ENCODE data around the gene PRDX1.
A peak's percentile ranks its signal among the peaks of the same experiment; 100 is the strongest.
"Not testable (repeated sequence)": the region's sequence is repeated elsewhere in the genome, so short reads cannot be mapped to it uniquely, and the experiment has no call there.

The PRDX1 gene

GRCh38 chr1:45535988-45536766 is 14.5 kb upstream of the PRDX1 start:
- no peak for DNase-seq (ENCODE audit: low read depth)

GRCh38 chr1:45531873-45532272 is 10.2 kb upstream of the PRDX1 start:
- DNase-seq (ENCODE audit: low read depth): no peak

DNA sequence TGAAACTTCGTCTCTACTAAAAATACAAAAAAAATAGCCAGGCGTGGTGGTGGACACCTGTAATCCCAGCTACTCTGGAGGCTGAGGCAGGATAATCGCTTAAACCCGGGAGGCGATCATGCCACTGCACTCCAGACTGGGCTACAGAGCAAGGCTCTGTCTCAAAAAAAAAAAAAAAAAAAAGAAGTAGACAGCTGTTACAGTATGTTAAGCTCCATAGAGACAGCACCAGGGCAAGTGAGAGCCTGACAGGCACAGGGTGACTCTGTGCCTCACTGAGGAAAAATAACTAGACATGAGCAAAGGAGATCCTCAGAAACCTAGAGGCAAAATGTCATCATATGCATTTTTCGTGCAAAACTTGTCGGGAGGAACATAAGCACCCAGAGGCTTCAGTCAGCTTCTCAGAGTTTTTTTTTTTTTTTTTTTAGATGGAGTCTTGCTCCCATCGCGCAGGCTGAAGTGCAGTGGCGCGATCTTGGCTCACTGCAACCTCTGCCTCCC is 9.0 kb upstream of the PRDX1 start:
- no peak for DNase-seq (ENCODE audit: low read depth)

GRCh38 chr1:45526135-45526644 is 4.5 kb upstream of the PRDX1 start:
- DNase-seq (ENCODE audit: low read depth): no peak

DNA sequence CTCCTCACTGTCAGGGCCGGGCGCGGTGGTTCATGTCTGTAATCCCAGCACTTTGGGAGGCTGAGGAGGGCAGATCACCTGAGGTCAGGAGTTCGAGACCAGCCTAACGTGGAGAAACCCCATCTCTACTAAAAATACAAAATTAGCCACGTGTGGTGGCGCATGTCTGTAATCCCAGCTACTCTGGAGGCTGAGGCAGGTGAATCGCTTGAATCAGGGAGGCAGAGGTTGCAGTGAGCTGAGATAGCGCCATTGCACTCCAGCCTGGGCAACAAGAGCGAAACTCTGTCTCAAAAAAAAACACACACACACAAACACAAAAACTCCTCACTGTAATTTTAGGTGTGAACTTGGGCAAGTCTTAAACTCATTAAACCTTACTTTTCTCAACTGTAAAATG is 2.3 kb upstream of the PRDX1 start:
- not testable (repeated sequence) for DNase-seq (ENCODE audit: low read depth)

GRCh38 chr1:45523516-45523915 is 1.8 kb upstream of the PRDX1 start:
- not testable (repeated sequence) for DNase-seq (ENCODE audit: low read depth)

- DNase-seq (ENCODE audit: low read depth): no peak
Observed at GRCh38 chr1:45522324-45523104, 830 bp upstream of the PRDX1 start.

DNA sequence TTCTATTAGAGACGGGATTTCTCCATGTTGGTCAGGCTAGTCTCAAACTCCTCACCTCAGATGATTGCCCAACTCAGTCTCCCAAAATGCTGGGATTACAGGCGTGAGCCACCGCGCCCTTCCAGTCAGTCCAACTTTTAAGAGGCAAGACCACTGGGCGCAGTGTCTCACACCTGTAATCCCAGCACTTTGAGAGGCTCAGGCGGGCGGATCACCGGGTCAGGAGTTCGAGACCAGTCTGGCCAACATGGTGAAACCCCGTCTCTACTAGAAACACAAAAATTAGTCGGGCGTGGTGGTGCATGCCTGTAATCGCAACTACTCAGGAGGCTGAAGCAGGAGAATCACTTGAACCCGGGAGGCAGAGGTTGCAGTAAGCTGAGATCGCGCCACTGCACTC is 1.9 kb downstream of the PRDX1 start:
- DNase-seq (ENCODE audit: low read depth): not testable (repeated sequence)

DNA sequence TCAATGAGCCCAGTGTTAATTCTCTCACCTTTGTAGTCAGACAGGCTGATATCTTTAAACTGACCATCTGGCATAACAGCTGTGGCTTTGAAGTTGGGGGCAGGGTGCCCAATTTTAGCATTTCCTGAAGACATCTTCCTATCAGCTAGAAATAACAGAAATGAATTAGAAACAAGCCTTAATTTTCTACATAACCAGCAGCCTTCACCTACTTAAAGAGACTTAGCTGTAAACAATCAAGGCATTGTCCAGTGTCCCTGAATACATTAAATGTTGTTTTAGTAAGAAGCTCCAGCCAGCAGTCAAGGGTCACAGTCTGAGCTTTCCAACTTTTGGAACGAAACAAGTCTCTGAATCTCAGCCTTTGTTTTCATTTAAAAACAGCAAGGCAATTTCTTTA is 2.8 kb downstream of the PRDX1 start:
- no peak for DNase-seq (ENCODE audit: low read depth)

DNA sequence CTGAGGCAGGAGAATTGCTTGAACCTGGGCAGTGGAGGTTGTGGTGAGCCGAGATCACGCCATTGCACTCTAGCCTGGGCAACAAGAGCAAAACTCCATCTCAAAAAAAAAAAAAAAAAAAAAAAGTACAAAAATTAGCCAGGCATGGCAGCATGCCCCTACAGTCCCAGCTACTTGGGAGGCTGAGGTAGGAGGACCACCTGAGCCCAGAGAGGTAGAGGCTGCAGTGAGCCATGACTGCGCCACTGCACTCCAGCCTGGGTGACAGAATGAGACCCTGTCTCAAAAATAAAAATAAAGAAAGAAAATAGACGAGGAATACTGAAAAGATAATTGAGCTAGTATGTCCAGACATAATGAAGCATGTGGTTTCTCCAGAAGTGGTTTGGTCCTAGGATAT is 3.3 kb downstream of the PRDX1 start:
- not testable (repeated sequence) for DNase-seq (ENCODE audit: low read depth)

GRCh38 chr1:45516465-45516864 is 5.2 kb downstream of the PRDX1 start:
- DNase-seq (ENCODE audit: low read depth): no peak

- DNase-seq (ENCODE audit: low read depth): no peak
Observed at GRCh38 chr1:45516036-45516435, 5.6 kb downstream of the PRDX1 start.

GRCh38 chr1:45513532-45514260 is 8.0 kb downstream of the PRDX1 start:
- not testable (repeated sequence) for DNase-seq (ENCODE audit: low read depth)

- peak; percentile 29 for DNase-seq (ENCODE audit: low read depth)
Observed at GRCh38 chr1:45512641-45513054, 9.0 kb downstream of the PRDX1 start.

DNA sequence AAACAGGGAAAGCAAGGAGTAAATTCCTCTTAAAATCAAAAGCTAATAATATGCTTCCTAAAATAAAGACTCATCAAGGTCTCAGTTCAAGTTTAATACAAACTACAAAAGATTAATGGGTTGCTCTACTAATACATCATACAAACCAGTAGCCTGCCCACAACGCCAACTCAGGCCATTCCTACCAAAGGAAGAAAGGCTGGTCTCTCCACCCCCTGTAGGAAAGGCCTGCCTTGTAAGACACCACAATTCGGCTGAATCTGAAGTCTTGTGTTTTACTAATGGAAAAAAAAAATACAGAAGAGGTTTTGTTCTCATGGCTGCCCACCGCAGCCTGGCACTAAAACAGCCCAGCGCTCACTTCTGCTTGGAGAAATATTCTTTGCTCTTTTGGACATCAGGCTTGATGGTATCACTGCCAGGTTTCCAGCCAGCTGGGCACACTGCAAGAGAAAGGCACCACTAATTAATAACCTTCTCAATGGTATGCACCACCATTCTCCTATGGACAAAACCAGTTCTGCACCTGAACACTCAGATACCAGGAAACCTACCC is 10.6 kb downstream of the PRDX1 start:
- DNase-seq (ENCODE audit: low read depth): no peak

DNA sequence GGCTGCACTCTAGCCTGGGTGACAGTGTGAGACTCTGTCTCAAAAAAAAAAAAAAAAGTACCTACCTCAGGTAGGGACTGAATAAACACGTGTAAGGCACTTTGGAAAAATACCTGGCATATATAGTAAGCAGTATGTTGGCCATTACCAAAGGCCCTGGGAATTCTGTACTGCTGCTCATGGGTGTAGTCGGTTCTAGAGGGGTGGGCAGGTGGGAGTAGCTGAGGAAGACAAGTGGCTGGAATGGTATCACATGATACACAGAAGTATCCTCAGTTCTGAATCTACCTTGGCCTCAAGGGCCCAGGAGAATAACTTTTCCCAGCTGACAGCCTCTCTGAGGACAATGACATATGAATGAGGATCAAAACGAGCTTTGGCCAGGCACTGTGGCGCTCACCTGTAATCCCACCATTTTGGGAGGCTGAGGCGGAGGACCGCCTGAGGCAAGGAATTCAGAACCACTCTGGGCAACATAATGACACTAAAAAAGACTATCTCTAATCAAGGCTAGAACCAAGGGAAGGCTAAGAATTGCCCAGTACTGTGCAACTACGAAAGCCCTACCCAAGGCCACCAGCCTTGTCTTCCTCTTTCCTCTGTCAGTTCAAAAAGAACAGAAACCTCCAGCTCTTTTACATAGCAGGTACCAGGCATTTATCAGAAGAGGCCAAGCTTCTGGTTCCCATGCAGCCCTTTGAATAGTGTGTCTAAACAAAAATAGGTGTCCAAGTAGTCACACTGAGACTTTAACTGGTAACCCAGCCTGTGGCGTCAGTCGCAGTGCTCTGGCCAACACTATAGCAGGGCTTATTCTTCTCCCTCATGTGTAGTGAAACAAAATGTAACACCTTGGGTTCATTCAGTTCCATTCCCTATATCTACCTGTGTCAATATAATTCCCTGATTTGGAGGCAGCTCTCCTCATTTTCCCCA is 11.4 kb downstream of the PRDX1 start:
- DNase-seq (ENCODE audit: low read depth): no peak

GRCh38 chr1:45508295-45509151 is 13.2 kb downstream of the PRDX1 start:
- DNase-seq (ENCODE audit: low read depth): no peak

GRCh38 chr1:45507893-45508292 is 13.8 kb downstream of the PRDX1 start:
- DNase-seq (ENCODE audit: low read depth): no peak

DNA sequence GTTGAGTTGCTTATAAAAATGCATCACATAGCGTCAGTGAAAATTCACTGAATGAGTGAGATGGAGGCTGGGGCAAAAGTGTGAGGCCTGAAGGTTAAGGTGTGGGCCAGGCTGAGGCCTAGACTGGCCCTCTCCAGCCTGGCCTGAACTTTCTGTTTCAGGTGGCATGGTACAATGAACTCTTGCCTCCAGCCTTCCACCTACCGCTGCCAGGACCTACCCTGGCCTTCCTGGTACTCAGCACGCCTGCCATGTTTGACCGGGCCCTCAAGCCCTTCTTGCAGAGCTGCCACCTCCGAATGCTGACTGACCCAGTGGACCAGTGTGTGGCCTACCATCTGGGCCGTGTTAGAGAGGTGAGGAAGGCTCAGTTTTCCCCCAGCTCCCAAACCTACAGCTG is 14.5 kb downstream of the PRDX1 start:
- no peak for DNase-seq (ENCODE audit: low read depth)
